Sigmoid colon (tissue), 7 donors: Measurements from ENCODE around the gene ENGASE. TPM values are rescaled to one million over a fixed set of nuclear protein-coding genes. Genes with fewer than 3 reads are reported as not detected.

ENCODE experiments used
- DNase-seq: peaks from one replicate; pipeline ENCODE4 v3.0.0-alpha.2; 2019
- H3K27ac ChIP-seq, 4 donors: fragments of 200-600 bp; sonication (generic); one replicate each; pipeline ENCODE4 v1.5.1; 2016 to 2019; ENCODE audit warnings: mild to moderate bottlenecking in 1 of 4
- H3K27me3 ChIP-seq, 3 donors: fragments of 200-600 bp; sonication (generic); one replicate each; pipeline ENCODE4 v1.5.1; 2019; ENCODE audit warnings: mild to moderate bottlenecking in 1 of 3
- H3K36me3 ChIP-seq, 4 donors: fragments of 200-600 bp; sonication (generic); one replicate each; pipeline ENCODE4 v1.5.1; 2016 to 2019
- H3K4me1 ChIP-seq, 4 donors: fragments of 200-600 bp; sonication (generic); one replicate each; pipeline ENCODE4 v1.5.1; 2017 to 2019
- H3K4me3 ChIP-seq, 4 donors: fragments of 200-600 bp; sonication (generic); one replicate each; pipeline ENCODE4 v1.5.1; 2017 to 2019; ENCODE audit warnings: mild to moderate bottlenecking in 2 of 4, moderate library complexity in 1 of 4
- H3K9me3 ChIP-seq, 4 donors: fragments of 200-600 bp in 3 of 4; sonication (generic) in 3 of 4; one replicate each; pipeline versions ENCODE4 v1.5.1 to v1.6.1; 2013 to 2019
- CTCF ChIP-seq, 4 experiments: fragments of 450-650 bp in 3 of 4; fragments of 200-600 bp in 1 of 4; IDR thresholded peaks; one replicate each; pipeline ENCODE4 v1.5.1; 2016 to 2019; ENCODE audit warnings: antibody characterized with exemption in 4 of 4, mild to moderate bottlenecking in 3 of 4, moderate library complexity in 2 of 4
- EP300 ChIP-seq, 4 donors: sonication (generic); formaldehyde crosslinking; IDR thresholded peaks; one replicate each; pipeline ENCODE4 v1.6.1; 2017; ENCODE audit warnings: antibody characterized with exemption in 4 of 4
- POLR2A ChIP-seq, 2 donors: fragments of 450-650 bp; IDR thresholded peaks; one replicate each; pipeline ENCODE4 v1.6.1; 2016; ENCODE audit warnings: antibody characterized with exemption in 2 of 2, mild to moderate bottlenecking in 2 of 2, moderate library complexity in 2 of 2
- POLR2AphosphoS5 ChIP-seq, 4 donors: sonication (generic); formaldehyde crosslinking; IDR thresholded peaks; one replicate each; pipeline ENCODE4 v1.6.1; 2017; ENCODE audit warnings: antibody characterized with exemption in 4 of 4
- WGBS, 2 donors: extraction: QIAGEN DNeasy Blood & Tissue Kit; methylation state at CpG; one replicate each; pipeline ENCODE4 v1.1.7; 2013; 5-methylcytosine and 5-hydroxymethylcytosine counted together
- intact Hi-C: fragments of 100-400 bp; cut with DNase I; formaldehyde crosslinking; loops from one replicate; pipeline ENCODE4 v1.15.1; 2023
- polyA plus RNA-seq, 3 donors: library from polyadenylated mRNA; stranded (reverse); fragments of 200-250 nt; gene quantifications; one replicate each; pipeline ENCODE4 v1.2.3, GENCODE V29; 2013
- total RNA-seq, 4 donors: library from RNA; depleted of rRNA; stranded (reverse); fragments of >200 nt; gene quantifications; one replicate each; pipeline ENCODE4 v1.1.0, GENCODE V29; 2016
- donor health status: healthy with polysubstance abuse.
- donor health status: Bipolar disorder and iron deficiency.
- donor health status: healthy.

The ENGASE gene
- total and polyA plus RNA-seq, 7 donors, result 7.2 to 55.9 (median 14.3) TPM

DNA sequence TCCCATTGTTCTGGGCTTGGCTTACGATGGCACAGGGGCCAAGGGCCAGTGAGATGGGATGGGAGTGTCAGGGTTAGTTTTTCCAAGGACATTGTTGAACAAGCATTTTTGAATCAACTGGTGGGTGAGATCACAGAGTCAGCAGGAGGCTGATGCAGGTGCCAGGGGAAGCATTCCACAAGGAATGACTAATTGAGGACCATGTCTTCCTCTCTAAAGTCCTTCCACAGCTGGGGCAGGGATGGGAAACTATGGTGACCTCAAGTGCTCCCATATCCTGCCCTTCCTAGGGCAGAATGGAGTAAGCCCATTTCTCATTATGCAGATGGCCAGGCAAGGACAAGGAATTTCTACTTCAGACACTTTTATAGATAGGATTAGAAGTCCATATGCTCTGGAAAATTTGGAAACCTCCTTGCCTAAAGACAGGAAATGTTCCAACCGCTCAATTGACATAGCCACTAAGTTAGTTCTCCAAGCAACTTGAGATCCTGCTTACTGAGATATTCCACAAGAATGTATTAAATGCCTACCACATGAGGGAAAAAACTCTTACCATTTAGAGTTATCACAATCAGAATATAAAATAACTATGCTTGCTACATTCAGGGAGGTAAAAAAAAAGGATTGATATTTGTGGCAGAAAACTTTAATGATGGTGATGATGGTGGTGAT lies 21.2 kb upstream of the ENGASE start:
- TF ChIP-seq EP300 (IDR thresholded peaks at IDR 0.05) (no peak), CTCF (IDR thresholded peaks at IDR 0.05) (no peak)
- DNase-seq, result peak; percentile 46
- Histone ChIP-seq H3K4me1 (no peaks in the 10 kb centered on the region), H3K27me3 (no peaks in the 10 kb centered on the region), H3K9me3 (peaks cover 0 to 2% (median 0%) of the 10 kb centered on the region in 4 donors), H3K36me3 (peaks cover 0 to 10% (median 2%) of the 10 kb centered on the region in 4 donors), H3K27ac (no peak overlapping the region), H3K4me3 (no peak overlapping the region)
- WGBS, 2 donors, result 82 to 85% methylated on average over 2 of the region's 2 CpGs
- intact Hi-C loops, result no loop called here

DNA sequence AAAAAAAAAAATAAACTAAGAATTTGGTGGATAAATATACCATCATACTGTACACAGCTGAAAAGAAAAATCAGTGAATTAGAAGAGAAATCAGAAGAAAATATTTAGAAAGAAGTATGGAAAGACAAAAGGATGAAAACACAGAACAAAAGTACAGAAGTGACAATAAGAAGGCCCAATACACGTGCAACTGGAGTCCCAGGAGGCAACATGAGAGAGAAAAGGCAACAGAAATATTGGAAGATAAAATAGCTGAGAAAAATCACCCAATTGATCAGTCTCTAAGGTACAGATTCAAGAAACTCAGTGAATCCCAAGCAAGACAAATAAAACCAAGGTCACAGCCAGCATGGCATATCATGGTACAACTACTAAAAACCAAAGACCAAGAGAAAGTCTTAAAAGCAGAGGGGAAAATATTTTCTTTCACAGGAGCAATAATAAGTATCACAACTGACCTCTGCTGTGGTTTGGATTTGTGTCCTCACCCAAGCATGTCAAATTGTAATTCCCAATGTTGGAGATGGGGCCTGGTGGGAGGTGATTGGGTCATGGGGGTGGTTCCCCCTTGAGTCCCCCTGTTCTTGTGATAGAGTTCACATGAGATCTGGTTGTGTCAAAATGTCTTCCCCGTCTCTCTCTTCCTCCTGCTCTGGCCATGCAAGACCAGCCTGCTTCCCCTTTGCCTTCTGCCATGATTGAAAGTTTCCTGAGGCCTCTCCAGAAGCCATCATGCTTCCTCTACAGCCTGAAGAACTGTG lies 20.2 kb upstream of the ENGASE start:
- Histone ChIP-seq H3K36me3 (peaks cover 0 to 5% (median 0%) of the 10 kb centered on the region in 4 donors), H3K27ac (no peak overlapping the region), H3K9me3 (peaks cover 0 to 2% (median 0%) of the 10 kb centered on the region in 4 donors), H3K4me1 (no peaks in the 10 kb centered on the region), H3K4me3 (no peak overlapping the region), H3K27me3 (no peaks in the 10 kb centered on the region)
- peak; percentile 14 for DNase-seq
- WGBS, 2 donors, result 72 to 81% methylated on average over 2 of the region's 2 CpGs
- intact Hi-C loops, result no loop called here
- TF ChIP-seq POLR2A (IDR thresholded peaks at IDR 0.05) (no peak), EP300 (IDR thresholded peaks at IDR 0.05) (no peak), POLR2AphosphoS5 (IDR thresholded peaks at IDR 0.05) (no peak), CTCF (IDR thresholded peaks at IDR 0.05) (no peak)

GRCh38 chr17:79055197-79055596 lies 19.4 kb upstream of the ENGASE start:
- WGBS, 2 donors, result 92 to 96% methylated on average over 5 of the region's 5 CpGs

GRCh38 chr17:79057737-79058385 lies 16.8 kb upstream of the ENGASE start:
- Histone ChIP-seq H3K4me3 (no peak overlapping the region), H3K4me1 (no peaks in the 10 kb centered on the region), H3K27ac (no peak overlapping the region), H3K27me3 (no peaks in the 10 kb centered on the region), H3K36me3 (no peaks in the 10 kb centered on the region), H3K9me3 (peaks cover 0 to 2% (median 0%) of the 10 kb centered on the region in 4 donors)
- intact Hi-C loops, result no loop called here
- peak; percentile 41 for DNase-seq
- 72 to 81% methylated on average over 10 of the region's 10 CpGs for WGBS, 2 donors
- TF ChIP-seq POLR2A (IDR thresholded peaks at IDR 0.05), result no peak
- no peak for TF ChIP-seq POLR2AphosphoS5 (IDR thresholded peaks at IDR 0.05)

More at GRCh38 chr17:79055197-79055596, 19.4 kb upstream of the ENGASE start:
- TF ChIP-seq POLR2AphosphoS5 (IDR thresholded peaks at IDR 0.05) (no peak), EP300 (IDR thresholded peaks at IDR 0.05) (no peak), POLR2A (IDR thresholded peaks at IDR 0.05) (no peak), CTCF (IDR thresholded peaks at IDR 0.05) (no peak)
- Histone ChIP-seq H3K9me3 (peaks cover 0 to 2% (median 0%) of the 10 kb centered on the region in 4 donors), H3K4me1 (no peaks in the 10 kb centered on the region), H3K4me3 (no peak overlapping the region), H3K36me3 (no peaks in the 10 kb centered on the region), H3K27ac (no peak overlapping the region), H3K27me3 (no peaks in the 10 kb centered on the region)
- no peak for DNase-seq
- intact Hi-C loops, result no loop called here

- WGBS, 2 donors, result 50 to 79% methylated on average over 7 of the region's 7 CpGs
- no peaks in the 10 kb centered on the region for H3K36me3 ChIP-seq
- no peaks in the 10 kb centered on the region for H3K4me1 ChIP-seq
- TF ChIP-seq EP300 (IDR thresholded peaks at IDR 0.05), result no peak
- no peak for TF ChIP-seq CTCF (IDR thresholded peaks at IDR 0.05)
- TF ChIP-seq POLR2AphosphoS5 (IDR thresholded peaks at IDR 0.05), result no peak
- no peak for TF ChIP-seq POLR2A (IDR thresholded peaks at IDR 0.05)
- peak; percentile 4 for DNase-seq
- no peak overlapping the region for H3K27ac ChIP-seq
- H3K4me3 ChIP-seq, result no peak overlapping the region
- intact Hi-C loops, result no loop called here
- no peaks in the 10 kb centered on the region for H3K27me3 ChIP-seq
- H3K9me3 ChIP-seq, result no peaks in the 10 kb centered on the region
Observed at GRCh38 chr17:79062691-79063090, 11.9 kb upstream of the ENGASE start.
